ENCODE data around the gene FIBP. TPM values are rescaled to one million over a fixed set of nuclear protein-coding genes. Genes with fewer than 3 reads are reported as not detected.

The FIBP gene
- 62.6 to 93.4 TPM (median 84.9 TPM) in 5 replicates for total RNA-seq (2022; extraction: Qiagen RNA extraction; ENCODE audit: low read depth)

GRCh38 chr11:65888163-65888814 lies at the start of gene FIBP:
Gene FIBP, minus strand, starts transcription at chr11:65888471. Its CDS starts 53 bp downstream, at chr11:65888418.

GRCh38 chr11:65919141-65919572 lies 30.9 kb upstream of the FIBP start, which contains the start of gene DRAP1:
Gene DRAP1, plus strand, starts transcription at chr11:65919426. Its CDS starts 76 bp downstream, at chr11:65919502.

GRCh38 chr11:65918211-65919140 lies 30.2 kb upstream of the FIBP start, which contains the start of gene C11orf68:
Gene C11orf68, minus strand, starts transcription at chr11:65919062. Its CDS starts 31 bp downstream, at chr11:65919031.

GRCh38 chr11:65900125-65900898 lies 12.0 kb upstream of the FIBP start, which contains the start of gene FOSL1:
Gene FOSL1, minus strand, starts transcription at chr11:65900388. Its CDS starts 49 bp downstream, at chr11:65900339.

GRCh38 chr11:65890324-65891218 lies 2.3 kb upstream of the FIBP start, which contains the start of gene CCDC85B:
Gene CCDC85B, plus strand, starts transcription at chr11:65890673. Its CDS starts 111 bp downstream, at chr11:65890784.

GRCh38 chr11:65879617-65880016 lies 8.7 kb downstream of the FIBP start, which contains the start of gene CTSW:
Gene CTSW, plus strand, starts transcription at chr11:65879837. Its CDS starts 18 bp downstream, at chr11:65879855.

GRCh38 chr11:65872586-65873317 lies 15.5 kb downstream of the FIBP start, which contains the start of gene EFEMP2:
Gene EFEMP2, minus strand, starts transcription at chr11:65872800. Its CDS starts 446 bp downstream, at chr11:65872354.

GRCh38 chr11:65860278-65861164 lies 27.8 kb downstream of the FIBP start, which contains the start of gene MUS81:
Gene MUS81, plus strand, starts transcription at chr11:65860433. Its CDS starts 321 bp downstream, at chr11:65860754.

GRCh38 chr11:65857853-65858680 lies 30.2 kb downstream of the FIBP start, which contains the start of gene CFL1:
Gene CFL1, minus strand, starts transcription at chr11:65858180. Its CDS starts 81 bp downstream, at chr11:65858099.

Other genes starting within 250 kb of the FIBP start
- 54.3 to 80.3 TPM (median 76.8 TPM) in 5 replicates for gene RELA, start 225.6 kb downstream of the FIBP start, total RNA-seq (2022; extraction: Qiagen RNA extraction; ENCODE audit: low read depth)
- 35.6 to 53.4 TPM (median 50.5 TPM) in 5 replicates for gene KAT5, start 176.2 kb downstream of the FIBP start, total RNA-seq (2022; extraction: Qiagen RNA extraction; ENCODE audit: low read depth)
- gene RNASEH2C, start 167.7 kb downstream of the FIBP start, total RNA-seq (2022; extraction: Qiagen RNA extraction; ENCODE audit: low read depth) = 23.0 to 58.3 TPM (median 43.6 TPM) in 5 replicates
- 6.0 to 13.9 TPM (median 11.2 TPM) in 5 replicates for gene AP5B1, start 107.5 kb downstream of the FIBP start, total RNA-seq (2022; extraction: Qiagen RNA extraction; ENCODE audit: low read depth)
- 0.08 to 0.15 TPM (median 0.09 TPM) in 3 of 5 replicates, not detected in the others for gene OVOL1, start 101.4 kb downstream of the FIBP start, total RNA-seq (2022; extraction: Qiagen RNA extraction; ENCODE audit: low read depth)
- gene SNX32, start 54.5 kb downstream of the FIBP start, total RNA-seq (2022; extraction: Qiagen RNA extraction; ENCODE audit: low read depth) = not detected in 5 replicates
- 1,889 to 2,400 TPM (median 2,225 TPM) in 5 replicates for gene CFL1, start 30.3 kb downstream of the FIBP start, total RNA-seq (2022; extraction: Qiagen RNA extraction; ENCODE audit: low read depth)
- gene MUS81, start 28.0 kb downstream of the FIBP start, total RNA-seq (2022; extraction: Qiagen RNA extraction; ENCODE audit: low read depth) = 23.9 to 43.5 TPM (median 31.9 TPM) in 5 replicates
- 0.92 to 1.8 TPM (median 1.4 TPM) in 5 replicates for gene EFEMP2, start 15.7 kb downstream of the FIBP start, total RNA-seq (2022; extraction: Qiagen RNA extraction; ENCODE audit: low read depth)
- gene CTSW, start 8.6 kb downstream of the FIBP start, total RNA-seq (2022; extraction: Qiagen RNA extraction; ENCODE audit: low read depth) = 0.20 TPM in 1 of 5 replicates, not detected in the others
- 20.0 to 52.5 TPM (median 49.0 TPM) in 5 replicates for gene CCDC85B, start 2.2 kb upstream of the FIBP start, total RNA-seq (2022; extraction: Qiagen RNA extraction; ENCODE audit: low read depth)
- gene FOSL1, start 11.9 kb upstream of the FIBP start, total RNA-seq (2022; extraction: Qiagen RNA extraction; ENCODE audit: low read depth) = 132 to 214 TPM (median 155 TPM) in 5 replicates
- gene C11orf68, start 30.6 kb upstream of the FIBP start, total RNA-seq (2022; extraction: Qiagen RNA extraction; ENCODE audit: low read depth) = 27.1 to 54.3 TPM (median 50.1 TPM) in 5 replicates
- 158 to 325 TPM (median 225 TPM) in 5 replicates for gene DRAP1, start 31.0 kb upstream of the FIBP start, total RNA-seq (2022; extraction: Qiagen RNA extraction; ENCODE audit: low read depth)
- gene TSGA10IP, start 57.0 kb upstream of the FIBP start, total RNA-seq (2022; extraction: Qiagen RNA extraction; ENCODE audit: low read depth) = not detected in 5 replicates
- 43.2 to 70.5 TPM (median 61.2 TPM) in 5 replicates for gene SART1, start 73.3 kb upstream of the FIBP start, total RNA-seq (2022; extraction: Qiagen RNA extraction; ENCODE audit: low read depth)
- gene EIF1AD, start 113.7 kb upstream of the FIBP start, total RNA-seq (2022; extraction: Qiagen RNA extraction; ENCODE audit: low read depth) = 36.9 to 46.3 TPM (median 39.5 TPM) in 5 replicates
- 370 to 493 TPM (median 487 TPM) in 5 replicates for gene BANF1, start 114.0 kb upstream of the FIBP start, total RNA-seq (2022; extraction: Qiagen RNA extraction; ENCODE audit: low read depth)
- not detected in 5 replicates for gene CST6, start 123.5 kb upstream of the FIBP start, total RNA-seq (2022; extraction: Qiagen RNA extraction; ENCODE audit: low read depth)
- 1.2 to 2.4 TPM (median 2.1 TPM) in 5 replicates for gene CATSPER1, start 138.0 kb upstream of the FIBP start, total RNA-seq (2022; extraction: Qiagen RNA extraction; ENCODE audit: low read depth)
- not detected in 5 replicates for gene GAL3ST3, start 160.7 kb upstream of the FIBP start, total RNA-seq (2022; extraction: Qiagen RNA extraction; ENCODE audit: low read depth)
- gene SF3B2, start 163.9 kb upstream of the FIBP start, total RNA-seq (2022; extraction: Qiagen RNA extraction; ENCODE audit: low read depth) = 166 to 198 TPM (median 173 TPM) in 5 replicates
- 54.8 to 98.9 TPM (median 79.2 TPM) in 5 replicates for gene PACS1, start 181.8 kb upstream of the FIBP start, total RNA-seq (2022; extraction: Qiagen RNA extraction; ENCODE audit: low read depth)